HG03159 (cell line): ENCODE data around the gene VWA3A.
A peak's percentile ranks its signal among the peaks of the same experiment; 100 is the strongest.

Experiments used
- ATAC-seq: cut with Tn5 transposase; IDR thresholded peaks from one replicate; pipeline ENCODE4 v1.9.1; 2021; ENCODE audit warnings: mild to moderate bottlenecking, moderate library complexity; ENCODE audit not compliant: unreplicated experiment

VWA3A gene

DNA sequence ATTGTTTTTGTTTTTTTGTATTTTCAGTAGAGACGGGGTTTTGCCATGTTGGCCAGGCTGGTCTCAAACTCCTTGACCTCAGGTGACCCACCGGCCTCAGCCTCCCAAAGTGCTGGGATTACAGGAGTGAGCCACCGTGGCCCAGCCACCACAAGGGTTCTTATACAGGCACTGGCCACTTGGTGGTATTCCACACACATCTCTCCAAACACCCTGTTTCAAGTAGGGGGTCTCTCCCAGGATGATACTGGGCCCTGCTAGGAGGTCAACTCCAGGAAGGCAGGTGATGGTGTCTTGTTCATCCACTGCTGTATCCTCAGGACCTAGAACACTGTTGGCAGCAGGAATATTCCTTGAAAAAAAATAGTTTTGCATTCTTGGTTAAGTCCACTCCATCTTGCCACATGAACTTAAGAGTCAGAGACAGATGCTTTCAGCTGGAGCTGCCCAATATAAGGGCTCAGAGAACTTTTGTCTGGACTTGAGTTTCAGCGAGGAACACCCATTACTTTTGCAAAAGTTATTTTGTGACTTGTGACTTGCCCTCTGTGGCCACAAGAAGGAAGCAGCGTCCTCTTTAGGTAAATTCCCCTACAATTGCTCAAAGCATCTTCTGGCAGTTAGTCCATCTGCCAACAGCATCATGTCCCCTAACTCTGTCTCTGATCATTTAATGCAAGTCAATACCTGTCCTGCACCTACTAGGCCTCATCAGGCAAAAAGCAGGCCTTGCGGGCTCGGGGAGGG is 106.4 kb downstream of the VWA3A start:
- no peak for ATAC-seq

DNA sequence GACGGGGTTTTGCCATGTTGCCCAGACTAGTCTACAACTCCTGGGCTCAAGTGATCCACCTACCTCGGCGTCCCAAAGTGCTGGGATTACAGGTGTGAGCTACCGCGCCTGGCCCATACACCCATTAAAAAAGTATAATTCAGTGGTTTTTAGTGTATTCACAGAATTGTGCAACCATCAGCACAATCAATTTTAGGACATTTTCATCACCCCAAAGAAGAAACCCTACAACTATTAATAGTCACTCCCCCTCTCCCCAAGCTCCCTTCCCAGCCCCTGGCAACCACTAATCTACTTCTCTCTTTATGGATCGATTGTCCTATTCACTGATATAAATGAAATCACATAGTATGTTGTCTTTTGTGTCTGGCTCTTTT is 109.9 kb downstream of the VWA3A start:
- no peak for ATAC-seq

DNA sequence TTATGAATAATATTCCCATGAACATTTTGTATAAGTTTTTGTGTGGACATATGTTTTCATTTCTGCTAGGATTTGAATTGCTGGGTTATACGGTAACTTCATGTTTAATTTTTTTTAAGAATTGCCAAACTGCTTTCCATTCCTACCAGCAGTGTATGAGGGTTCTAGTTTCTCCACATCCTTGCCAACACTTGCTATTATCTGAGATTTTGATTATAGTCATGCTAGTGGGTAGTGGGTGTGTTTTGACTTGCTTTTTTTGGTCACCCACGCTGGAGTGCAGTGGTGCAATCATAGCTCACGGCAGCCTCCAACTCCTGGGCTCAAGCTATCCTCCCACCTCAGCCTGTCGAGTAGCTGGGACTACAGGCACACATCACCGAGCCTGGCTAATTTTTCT is 110.8 kb downstream of the VWA3A start:
- ATAC-seq = no peak

DNA sequence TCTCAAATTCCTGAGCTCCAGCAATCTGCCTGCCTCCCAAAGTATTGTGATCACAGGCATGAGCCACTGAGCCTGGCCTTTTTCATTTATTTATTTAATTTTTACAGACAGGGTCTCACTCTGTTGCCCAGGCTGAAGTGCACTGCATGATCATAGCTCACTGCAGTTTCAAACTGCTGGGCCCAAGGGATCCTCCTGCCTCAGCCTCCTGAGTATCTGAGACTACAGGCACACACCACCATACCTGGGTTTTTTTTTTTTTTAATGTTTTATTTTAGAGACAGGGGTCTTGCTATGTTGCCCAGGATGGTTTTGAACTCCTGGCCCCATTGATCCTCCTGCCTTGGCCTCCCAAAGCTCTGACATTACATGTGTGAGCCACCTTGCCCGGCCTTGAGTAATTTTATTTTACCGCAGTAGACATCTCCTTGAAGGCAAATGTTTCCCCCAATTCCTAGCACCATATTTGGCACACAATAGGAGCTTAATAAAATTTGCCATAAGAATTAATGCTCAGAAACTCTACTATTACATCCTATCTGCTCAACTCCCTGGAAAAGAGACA is 111.8 kb downstream of the VWA3A start:
- ATAC-seq = no peak

DNA sequence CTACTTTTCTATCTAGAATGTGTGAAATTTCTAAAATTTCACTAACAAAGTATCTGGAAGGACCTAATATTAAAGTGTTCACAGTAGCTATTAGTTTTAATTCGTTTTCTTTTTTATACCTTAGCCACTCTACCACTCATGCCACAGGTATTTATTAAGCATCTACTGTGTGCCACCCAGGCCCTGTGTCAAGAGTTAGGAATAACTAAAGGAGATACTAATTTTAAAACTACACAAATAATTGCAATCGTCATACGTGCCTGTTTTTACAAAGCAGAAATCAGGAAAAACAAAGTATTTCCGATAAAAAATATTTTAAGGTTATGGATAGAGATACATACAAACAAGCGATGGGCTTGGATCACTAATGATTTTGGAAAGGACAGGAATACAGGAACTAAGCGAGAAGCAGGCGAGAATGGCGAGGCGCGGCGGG is 113.3 kb downstream of the VWA3A start:
- ATAC-seq = no peak

DNA sequence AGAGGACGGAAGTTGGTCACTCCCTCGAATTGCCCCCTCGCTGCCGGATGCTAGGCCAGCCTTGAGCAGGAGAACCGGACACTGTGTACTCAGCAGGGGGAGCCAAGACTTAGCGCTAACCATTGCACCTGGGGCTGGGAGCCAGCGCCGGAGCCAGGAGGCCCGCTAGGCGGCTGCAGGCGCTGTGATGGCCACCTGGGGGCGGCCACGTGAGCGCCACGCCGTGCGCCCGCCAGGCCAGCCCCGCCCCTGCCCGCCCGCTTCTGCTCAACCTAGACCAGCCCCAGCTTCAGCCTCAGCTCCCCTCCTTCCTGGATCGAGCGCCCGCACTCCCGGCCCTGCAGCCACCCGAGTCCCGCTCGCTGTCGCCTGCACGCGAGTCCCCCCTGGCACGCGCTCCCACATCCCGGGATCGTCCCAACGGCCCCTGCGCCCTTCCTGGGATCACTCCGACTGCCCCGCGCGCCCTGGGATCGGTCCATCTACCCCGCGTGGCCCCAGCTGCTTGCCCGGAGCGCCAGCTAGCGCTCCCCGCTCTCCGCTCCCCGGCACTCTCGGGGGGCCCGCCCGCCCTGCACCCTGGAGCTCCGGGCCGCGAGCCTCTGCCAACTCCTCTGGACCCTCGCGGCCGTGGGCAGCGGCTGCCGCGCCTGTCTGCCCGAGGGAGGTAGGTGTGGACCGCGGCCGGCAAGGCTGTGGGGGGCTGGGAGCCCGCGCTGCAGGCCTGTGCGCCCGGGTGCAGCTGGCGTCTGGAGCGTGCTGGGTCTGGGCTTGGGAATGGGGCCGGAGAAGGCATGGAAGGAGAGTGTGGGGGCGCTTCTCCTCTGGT is 113.9 kb downstream of the VWA3A start, which contains the start of gene EEF2K:
EEF2K (plus strand) TSS at position 266 of the 829 bp plus-strand sequence. CDS start 19,452 bp downstream, outside the sequence.
- ATAC-seq = peak; percentile 75
